ENCODE results near the gene FSD1L. TPM values are rescaled to one million over a fixed set of nuclear protein-coding genes. Genes with fewer than 3 reads are reported as not detected.

Gene FSD1L
- total RNA-seq, 3 donors from 2014 or later (not counting 1 experiment from before 2014, with no cell fraction given), result 2.0 to 4.2 (median 2.1) TPM

DNA sequence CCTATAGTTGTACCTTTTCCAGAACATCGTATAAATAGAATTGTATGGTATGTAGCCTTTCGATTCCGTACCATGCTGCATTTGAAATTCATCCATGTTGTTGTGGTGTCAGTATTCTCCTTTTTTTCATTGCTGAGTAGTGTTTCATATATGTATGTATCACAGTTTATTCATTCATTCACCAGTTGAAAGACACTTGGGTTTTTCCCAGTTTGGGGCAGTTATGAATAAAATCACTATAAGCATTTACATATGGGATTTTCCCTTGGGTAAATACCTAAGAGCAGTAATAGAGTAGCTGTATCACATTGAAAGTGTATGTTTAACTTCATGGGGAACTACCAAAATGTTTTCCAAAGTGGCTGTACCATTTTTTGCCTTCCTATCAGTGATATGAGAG lies 94.0 kb downstream of the FSD1L start:
- intact Hi-C loops (cut with micrococcal nuclease), result no loop called here
- no peak overlapping the region for H3K4me3 Mint-ChIP-seq
- Histone ChIP-seq H3K27ac (ENCODE audit: low read length) (no peak overlapping the region), H3K36me3 (ENCODE audit: control insufficient read depth, insufficient read depth, low read length) (no peaks in the 10 kb centered on the region), H3K4me1 (ENCODE audit: control insufficient read depth, insufficient read depth, low read length) (no peaks in the 10 kb centered on the region), H3K4me3 (ENCODE audit: low read length) (no peak overlapping the region), H3K9me3 (ENCODE audit: control insufficient read depth, insufficient read depth, low read length) (no peaks in the 10 kb centered on the region), H3K27me3 (ENCODE audit: control insufficient read depth, insufficient read depth, low read length) (no peaks in the 10 kb centered on the region)
- 91% methylated on average over 3 of the region's 3 CpGs for WGBS (ENCODE audit: insufficient coverage)
- no peaks in the 10 kb centered on the region for H3K27me3 Mint-ChIP-seq (ENCODE audit: low read depth in 2 of 2)
- no peaks in the 10 kb centered on the region for H3K4me1 Mint-ChIP-seq
- no peak for DNase-seq
- H3K27ac Mint-ChIP-seq, result no peak overlapping the region
- H3K9me3 Mint-ChIP-seq, result no peaks in the 10 kb centered on the region
- H3K36me3 Mint-ChIP-seq, result no peaks in the 10 kb centered on the region
- no peak for ATAC-seq
- TF ChIP-seq CTCF (IDR thresholded peaks at IDR 0.05), result no peak

- H3K4me1 Mint-ChIP-seq, result peaks cover 15% of the 10 kb centered on the region in 2 donors
- H3K27me3 ChIP-seq (ENCODE audit: control insufficient read depth, insufficient read depth, low read length), result no peaks in the 10 kb centered on the region
- no peak overlapping the region for H3K4me3 Mint-ChIP-seq
- no peak overlapping the region for H3K4me3 ChIP-seq (ENCODE audit: low read length)
- peaks cover 6% of the 10 kb centered on the region for H3K4me1 ChIP-seq (ENCODE audit: control insufficient read depth, insufficient read depth, low read length)
- no peaks in the 10 kb centered on the region for H3K36me3 ChIP-seq (ENCODE audit: control insufficient read depth, insufficient read depth, low read length)
- no peak overlapping the region for H3K27ac Mint-ChIP-seq
- intact Hi-C loops (cut with micrococcal nuclease), result no loop called here
- H3K9me3 Mint-ChIP-seq, result no peaks in the 10 kb centered on the region
- no peaks in the 10 kb centered on the region for H3K9me3 ChIP-seq (ENCODE audit: control insufficient read depth, insufficient read depth, low read length)
- TF ChIP-seq CTCF (IDR thresholded peaks at IDR 0.05), result no peak
- no peak for ATAC-seq
- no peaks in the 10 kb centered on the region for H3K36me3 Mint-ChIP-seq
- DNase-seq, result no peak
- H3K27me3 Mint-ChIP-seq (ENCODE audit: low read depth in 2 of 2), result no peaks in the 10 kb centered on the region
- 93% methylated on average over 10 of the region's 10 CpGs for WGBS (ENCODE audit: insufficient coverage)
- H3K27ac ChIP-seq (ENCODE audit: low read length), result no peak overlapping the region
Measured at GRCh38 chr9:105554042-105554441, 106.2 kb downstream of the FSD1L start.

- peaks cover 6% of the 10 kb centered on the region for H3K4me1 ChIP-seq (ENCODE audit: control insufficient read depth, insufficient read depth, low read length)
- peak within 1 kb of the TSS; percentile 78 for H3K4me3 ChIP-seq (ENCODE audit: low read length)
- no peaks in the 10 kb centered on the region for H3K27me3 ChIP-seq (ENCODE audit: control insufficient read depth, insufficient read depth, low read length)
- peaks cover 2% of the 10 kb centered on the region for H3K9me3 ChIP-seq (ENCODE audit: control insufficient read depth, insufficient read depth, low read length)
- peak; percentile 76 to 84 for DNase-seq
- TF ChIP-seq CTCF (IDR thresholded peaks at IDR 0.05), result no peak
- no peaks in the 10 kb centered on the region for H3K36me3 ChIP-seq (ENCODE audit: control insufficient read depth, insufficient read depth, low read length)
- intact Hi-C loops (cut with micrococcal nuclease), result no loop called here
- peak within 1 kb of the TSS; percentile 42 for H3K27ac ChIP-seq (ENCODE audit: low read length)
- Mint-ChIP-seq H3K4me3 (peak within 1 kb of the TSS; percentile 95), H3K4me1 (peaks cover 22% of the 10 kb centered on the region in 2 donors), H3K9me3 (peaks cover 3 to 4% of the 10 kb centered on the region in 2 donors), H3K27me3 (ENCODE audit: low read depth in 2 of 2) (no peaks in the 10 kb centered on the region), H3K27ac (peak within 1 kb of the TSS; percentile 88 to 89), H3K36me3 (peaks cover 16% of the 10 kb centered on the region)
- under 1% methylated on average over 49 of the region's 49 CpGs for WGBS (ENCODE audit: insufficient coverage)
- ATAC-seq, result peak; percentile 95 to 96 (median 96)
Measured at GRCh38 chr9:105557804-105558610, 110.2 kb downstream of the FSD1L start, which contains the start of gene FKTN. TSS of gene FKTN (plus strand) at chr9:105558131. CDS start at chr9:105575033, 16,902 bp downstream.
